ENCODE data around the gene KRAS. TPM values are rescaled to one million over a fixed set of nuclear protein-coding genes. Genes with fewer than 3 reads are reported as not detected.

The KRAS gene
- total RNA-seq, 1 experiment from 2014 or later = 6.2 TPM

DNA sequence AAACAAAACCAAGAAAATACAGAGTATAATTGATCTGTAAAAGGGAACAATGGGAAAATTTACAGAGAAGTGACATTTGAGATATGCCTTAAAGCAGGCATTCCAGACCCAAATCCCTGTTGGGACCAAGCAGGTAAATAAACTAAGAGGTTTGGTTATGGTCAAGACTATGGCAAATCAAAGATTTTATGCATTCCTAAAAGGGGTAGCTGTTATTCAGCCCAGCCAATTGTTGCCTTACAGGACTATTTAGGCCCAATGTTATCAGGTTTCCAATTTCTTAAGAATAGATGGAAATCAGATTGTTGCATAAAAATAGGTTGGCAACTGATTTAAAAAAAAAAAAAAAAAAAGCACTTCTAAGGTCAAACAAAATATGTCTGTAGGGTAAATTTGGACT lies 61.1 kb downstream of the KRAS start:
- no TSS peak for BruUV-seq (replicated peaks)
- TF ChIP-seq EZH2 (IDR thresholded peaks at IDR 0.05; ENCODE audit: low read length, unreplicated experiment) (no peak), EZH2phosphoT487 (IDR thresholded peaks at IDR 0.05; ENCODE audit: borderline replicate concordance, low read length) (no peak)
- TF ChIP-seq, protein P1, sequence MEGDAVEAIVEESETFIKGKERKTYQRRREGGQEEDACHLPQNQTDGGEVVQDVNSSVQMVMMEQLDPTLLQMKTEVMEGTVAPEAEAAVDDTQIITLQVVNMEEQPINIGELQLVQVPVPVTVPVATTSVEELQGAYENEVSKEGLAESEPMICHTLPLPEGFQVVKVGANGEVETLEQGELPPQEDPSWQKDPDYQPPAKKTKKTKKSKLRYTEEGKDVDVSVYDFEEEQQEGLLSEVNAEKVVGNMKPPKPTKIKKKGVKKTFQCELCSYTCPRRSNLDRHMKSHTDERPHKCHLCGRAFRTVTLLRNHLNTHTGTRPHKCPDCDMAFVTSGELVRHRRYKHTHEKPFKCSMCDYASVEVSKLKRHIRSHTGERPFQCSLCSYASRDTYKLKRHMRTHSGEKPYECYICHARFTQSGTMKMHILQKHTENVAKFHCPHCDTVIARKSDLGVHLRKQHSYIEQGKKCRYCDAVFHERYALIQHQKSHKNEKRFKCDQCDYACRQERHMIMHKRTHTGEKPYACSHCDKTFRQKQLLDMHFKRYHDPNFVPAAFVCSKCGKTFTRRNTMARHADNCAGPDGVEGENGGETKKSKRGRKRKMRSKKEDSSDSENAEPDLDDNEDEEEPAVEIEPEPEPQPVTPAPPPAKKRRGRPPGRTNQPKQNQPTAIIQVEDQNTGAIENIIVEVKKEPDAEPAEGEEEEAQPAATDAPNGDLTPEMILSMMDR (conservative IDR thresholded peaks at IDR 0.05; ENCODE audit: low read depth, low read length) = no peak
- H3K4me1 ChIP-seq (ENCODE audit: insufficient read depth, low read length) = peaks cover 12% of the 10 kb centered on the region
- CTCF ChIA-PET = no interaction called here
- no peaks in the 10 kb centered on the region for H3K36me3 ChIP-seq (ENCODE audit: low read depth, low read length)
- no peak overlapping the region for H3K4me3 ChIP-seq (ENCODE audit: low read length)
- POLR2A ChIA-PET (ENCODE audit: unreplicated experiment) = no interaction called here
- DNase-seq (no peak), ATAC-seq (no peak)
- no peak overlapping the region for H3K4me2 ChIP-seq (ENCODE audit: low read length)
- no peak overlapping the region for H3K27ac ChIP-seq (ENCODE audit: low read length)
- no peak overlapping the region for H2AFZ ChIP-seq (ENCODE audit: low read length)
- no peaks in the 10 kb centered on the region for H4K20me1 ChIP-seq (ENCODE audit: low read length)
- no peaks in the 10 kb centered on the region for H3K9me3 ChIP-seq (ENCODE audit: low read length)
- no peaks in the 10 kb centered on the region for H3K27me3 ChIP-seq (ENCODE audit: low read length)
- no peaks in the 10 kb centered on the region for H3F3A ChIP-seq (ENCODE audit: low read length, unreplicated experiment)
- H3K9me2 ChIP-seq (replicated peaks; ENCODE audit: low read length) = no peaks in the 10 kb centered on the region
- H3K79me2 ChIP-seq (ENCODE audit: low read length) = no peaks in the 10 kb centered on the region
- intact Hi-C loops (cut with micrococcal nuclease) = no loop called here
- no peak overlapping the region for H3K9ac ChIP-seq (ENCODE audit: low read length)

- Histone ChIP-seq H3K4me2 (ENCODE audit: low read length) (peak overlapping the region; percentile 23; the same call in 1 of the 2 replicates), H3K79me2 (ENCODE audit: low read length) (no peaks in the 10 kb centered on the region), H3K9me3 (ENCODE audit: low read length) (no peaks in the 10 kb centered on the region), H3K27me3 (ENCODE audit: low read length) (0 out of 2 replicates have a peak, but pooled peaks cover 4% of the 10 kb centered on the region), H3K4me1 (ENCODE audit: insufficient read depth, low read length) (peaks cover 8% of the 10 kb centered on the region; the same call in 1 of the 2 replicates), H2AFZ (ENCODE audit: low read length) (no peak overlapping the region), H3K9me2 (replicated peaks; ENCODE audit: low read length) (no peaks in the 10 kb centered on the region), H3K4me3 (ENCODE audit: low read length) (no peak overlapping the region), H3K27ac (ENCODE audit: low read length) (no peak overlapping the region), H3F3A (ENCODE audit: low read length, unreplicated experiment) (no peaks in the 10 kb centered on the region), H4K20me1 (ENCODE audit: low read length) (no peaks in the 10 kb centered on the region), H3K36me3 (ENCODE audit: low read depth, low read length) (no peaks in the 10 kb centered on the region), H3K9ac (ENCODE audit: low read length) (no peak overlapping the region)
- TF ChIP-seq, protein P1 (conservative IDR thresholded peaks at IDR 0.05; ENCODE audit: low read depth, low read length) = no peak
- TF ChIP-seq EZH2 (IDR thresholded peaks at IDR 0.05; ENCODE audit: low read length, unreplicated experiment) (no peak), EZH2phosphoT487 (IDR thresholded peaks at IDR 0.05; ENCODE audit: borderline replicate concordance, low read length) (no peak)
- no TSS peak for BruUV-seq (replicated peaks)
- CTCF ChIA-PET = no interaction called here
- DNase-seq (peak; percentile 71), ATAC-seq (peak; percentile 85)
- intact Hi-C loops (cut with micrococcal nuclease) = no loop called here
- POLR2A ChIA-PET (ENCODE audit: unreplicated experiment) = no interaction called here
Observed at GRCh38 chr12:25187781-25188180, 62.9 kb downstream of the KRAS start.

DNA sequence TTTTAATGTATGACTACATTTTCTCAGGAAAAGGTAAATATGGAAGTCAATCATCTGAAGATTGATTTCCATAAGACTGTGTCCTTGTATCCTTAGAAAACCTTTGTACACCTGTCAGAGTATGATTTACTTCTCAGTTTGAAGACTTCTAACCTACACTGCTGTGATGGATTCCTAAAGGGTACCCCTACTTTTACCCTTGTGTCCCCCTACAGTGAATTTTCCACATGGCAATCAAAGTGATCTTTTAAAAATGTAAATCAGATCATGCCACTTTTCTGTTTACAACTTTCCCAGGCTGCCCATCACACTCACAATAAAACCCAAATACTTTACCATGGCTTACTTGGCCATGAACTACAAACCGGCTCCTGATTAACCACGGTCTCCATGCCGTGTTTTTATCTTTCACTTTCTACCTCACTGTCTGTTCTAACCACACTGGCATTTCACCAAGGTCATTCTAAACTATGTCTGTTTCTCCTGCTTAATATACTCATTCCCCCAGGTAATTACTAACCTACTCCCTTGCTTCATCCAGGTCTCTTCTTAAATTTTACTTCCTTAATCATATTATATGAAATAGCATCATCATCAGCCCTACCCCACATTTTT lies 63.8 kb downstream of the KRAS start:
- no peak for TF ChIP-seq EZH2phosphoT487 (IDR thresholded peaks at IDR 0.05; ENCODE audit: borderline replicate concordance, low read length)
- ChIA-PET CTCF (no interaction called here), POLR2A (ENCODE audit: unreplicated experiment) (no interaction called here)
- Histone ChIP-seq H2AFZ (ENCODE audit: low read length) (no peak overlapping the region), H3K79me2 (ENCODE audit: low read length) (no peaks in the 10 kb centered on the region), H3K9ac (ENCODE audit: low read length) (no peak overlapping the region), H3K4me3 (ENCODE audit: low read length) (no peak overlapping the region), H3K4me1 (ENCODE audit: insufficient read depth, low read length) (peaks cover 8% of the 10 kb centered on the region; the same call in 1 of the 2 replicates), H3K36me3 (ENCODE audit: low read depth, low read length) (no peaks in the 10 kb centered on the region), H4K20me1 (ENCODE audit: low read length) (no peaks in the 10 kb centered on the region), H3K9me3 (ENCODE audit: low read length) (no peaks in the 10 kb centered on the region), H3K27me3 (ENCODE audit: low read length) (0 out of 2 replicates have a peak, but pooled peaks cover 4% of the 10 kb centered on the region), H3K27ac (ENCODE audit: low read length) (no peak overlapping the region), H3K9me2 (replicated peaks; ENCODE audit: low read length) (no peaks in the 10 kb centered on the region), H3K4me2 (ENCODE audit: low read length) (no peak overlapping the region), H3F3A (ENCODE audit: low read length, unreplicated experiment) (no peaks in the 10 kb centered on the region)
- DNase-seq (no peak), ATAC-seq (no peak)
- no TSS peak for BruUV-seq (replicated peaks)
- intact Hi-C loops (cut with micrococcal nuclease) = no loop called here

All from PC-3 (cell line).